ENCODE data around the gene CCT3.

DNA sequence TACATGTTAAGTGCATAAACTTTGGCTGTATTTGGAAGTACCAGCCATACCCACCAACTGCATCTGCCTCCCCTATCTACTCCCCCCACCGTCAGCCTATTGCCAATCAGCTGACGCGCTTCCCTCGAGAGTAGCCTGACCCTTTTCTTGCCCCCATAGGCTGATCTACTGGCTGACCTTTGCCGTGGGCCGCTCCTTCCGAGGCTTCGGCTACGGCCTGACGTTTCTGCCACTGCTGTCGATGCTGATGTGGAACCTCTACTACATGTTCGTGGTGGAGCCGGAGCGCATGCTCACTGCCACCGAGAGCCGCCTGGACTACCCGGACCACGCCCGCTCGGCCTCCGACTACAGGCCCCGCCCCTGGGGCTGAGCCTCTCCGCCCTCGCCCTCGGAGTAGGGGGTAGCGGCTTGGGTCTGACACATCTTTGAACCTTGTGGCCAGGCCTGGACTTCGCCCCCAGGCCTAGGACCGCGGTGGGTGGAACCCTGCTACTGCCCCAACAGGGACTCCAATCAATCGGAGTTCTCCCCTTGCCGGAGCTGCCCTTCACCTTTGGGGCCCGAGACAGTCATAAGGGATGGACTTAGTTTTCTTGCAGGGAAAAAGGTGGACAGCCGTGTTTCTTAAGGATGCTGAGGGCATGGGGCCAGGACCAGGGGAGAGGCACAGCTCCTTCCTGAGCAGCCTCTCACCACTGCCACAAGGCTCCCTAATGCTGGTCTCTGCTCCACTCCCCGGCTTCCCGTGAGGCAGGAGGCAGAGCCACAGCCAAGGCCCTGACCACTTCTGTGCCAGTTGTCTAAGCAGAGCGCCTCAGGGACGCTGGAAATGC lies 46.6 kb downstream of the CCT3 start:
- TF ChIP-seq ELF1 (IDR thresholded peaks at IDR 0.05; ENCODE audit: borderline replicate concordance, low read depth) = no peak
- no peak for TF ChIP-seq CBX3 (IDR thresholded peaks at IDR 0.05; ENCODE audit: low read depth)
- no peak for TF ChIP-seq ZBTB33 (IDR thresholded peaks at IDR 0.05; ENCODE audit: extremely low read depth, insufficient replicate concordance, low read length)
- no peak for TF ChIP-seq ZNF274 (IDR thresholded peaks at IDR 0.05; ENCODE audit: low read depth, low read length)
- TF ChIP-seq, protein P1, sequence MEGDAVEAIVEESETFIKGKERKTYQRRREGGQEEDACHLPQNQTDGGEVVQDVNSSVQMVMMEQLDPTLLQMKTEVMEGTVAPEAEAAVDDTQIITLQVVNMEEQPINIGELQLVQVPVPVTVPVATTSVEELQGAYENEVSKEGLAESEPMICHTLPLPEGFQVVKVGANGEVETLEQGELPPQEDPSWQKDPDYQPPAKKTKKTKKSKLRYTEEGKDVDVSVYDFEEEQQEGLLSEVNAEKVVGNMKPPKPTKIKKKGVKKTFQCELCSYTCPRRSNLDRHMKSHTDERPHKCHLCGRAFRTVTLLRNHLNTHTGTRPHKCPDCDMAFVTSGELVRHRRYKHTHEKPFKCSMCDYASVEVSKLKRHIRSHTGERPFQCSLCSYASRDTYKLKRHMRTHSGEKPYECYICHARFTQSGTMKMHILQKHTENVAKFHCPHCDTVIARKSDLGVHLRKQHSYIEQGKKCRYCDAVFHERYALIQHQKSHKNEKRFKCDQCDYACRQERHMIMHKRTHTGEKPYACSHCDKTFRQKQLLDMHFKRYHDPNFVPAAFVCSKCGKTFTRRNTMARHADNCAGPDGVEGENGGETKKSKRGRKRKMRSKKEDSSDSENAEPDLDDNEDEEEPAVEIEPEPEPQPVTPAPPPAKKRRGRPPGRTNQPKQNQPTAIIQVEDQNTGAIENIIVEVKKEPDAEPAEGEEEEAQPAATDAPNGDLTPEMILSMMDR (IDR thresholded peaks at IDR 0.05 in 2 of 3, conservative IDR thresholded peaks at IDR 0.05 in 1 of 3; ENCODE audit: borderline replicate concordance in 1 of 3, insufficient read depth in 1 of 3, low read depth in 2 of 3, low read length in 2 of 3) = no peak
- TF ChIP-seq, protein P2, sequence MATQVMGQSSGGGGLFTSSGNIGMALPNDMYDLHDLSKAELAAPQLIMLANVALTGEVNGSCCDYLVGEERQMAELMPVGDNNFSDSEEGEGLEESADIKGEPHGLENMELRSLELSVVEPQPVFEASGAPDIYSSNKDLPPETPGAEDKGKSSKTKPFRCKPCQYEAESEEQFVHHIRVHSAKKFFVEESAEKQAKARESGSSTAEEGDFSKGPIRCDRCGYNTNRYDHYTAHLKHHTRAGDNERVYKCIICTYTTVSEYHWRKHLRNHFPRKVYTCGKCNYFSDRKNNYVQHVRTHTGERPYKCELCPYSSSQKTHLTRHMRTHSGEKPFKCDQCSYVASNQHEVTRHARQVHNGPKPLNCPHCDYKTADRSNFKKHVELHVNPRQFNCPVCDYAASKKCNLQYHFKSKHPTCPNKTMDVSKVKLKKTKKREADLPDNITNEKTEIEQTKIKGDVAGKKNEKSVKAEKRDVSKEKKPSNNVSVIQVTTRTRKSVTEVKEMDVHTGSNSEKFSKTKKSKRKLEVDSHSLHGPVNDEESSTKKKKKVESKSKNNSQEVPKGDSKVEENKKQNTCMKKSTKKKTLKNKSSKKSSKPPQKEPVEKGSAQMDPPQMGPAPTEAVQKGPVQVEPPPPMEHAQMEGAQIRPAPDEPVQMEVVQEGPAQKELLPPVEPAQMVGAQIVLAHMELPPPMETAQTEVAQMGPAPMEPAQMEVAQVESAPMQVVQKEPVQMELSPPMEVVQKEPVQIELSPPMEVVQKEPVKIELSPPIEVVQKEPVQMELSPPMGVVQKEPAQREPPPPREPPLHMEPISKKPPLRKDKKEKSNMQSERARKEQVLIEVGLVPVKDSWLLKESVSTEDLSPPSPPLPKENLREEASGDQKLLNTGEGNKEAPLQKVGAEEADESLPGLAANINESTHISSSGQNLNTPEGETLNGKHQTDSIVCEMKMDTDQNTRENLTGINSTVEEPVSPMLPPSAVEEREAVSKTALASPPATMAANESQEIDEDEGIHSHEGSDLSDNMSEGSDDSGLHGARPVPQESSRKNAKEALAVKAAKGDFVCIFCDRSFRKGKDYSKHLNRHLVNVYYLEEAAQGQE (IDR thresholded peaks at IDR 0.05; ENCODE audit: low read depth) = no peak
- TF ChIP-seq EZH2phosphoT487 (IDR thresholded peaks at IDR 0.05; ENCODE audit: borderline replicate concordance) = no peak
- TF ChIP-seq SIN3A (IDR thresholded peaks at IDR 0.05; ENCODE audit: low read depth) = no peak
- TF ChIP-seq MAX (IDR thresholded peaks at IDR 0.05) = no peak
- TF ChIP-seq CEBPB (IDR thresholded peaks at IDR 0.05; ENCODE audit: low read depth) = no peak
- no peak for TF ChIP-seq POLR2AphosphoS5 (IDR thresholded peaks at IDR 0.05; ENCODE audit: low read depth, low read length)
- no peak for TF ChIP-seq EZH2 (IDR thresholded peaks at IDR 0.05)
- no peak for TF ChIP-seq RAD21 (IDR thresholded peaks at IDR 0.05; ENCODE audit: low read depth)
- TF ChIP-seq POLR2A (IDR thresholded peaks at IDR 0.05; ENCODE audit: borderline replicate concordance, extremely low read depth, insufficient read depth, insufficient read length) = no peak

Data from HCT116 (cell line).